ENCODE results near the gene OPA3. TPM values are rescaled to one million over a fixed set of nuclear protein-coding genes. Genes with fewer than 3 reads are reported as not detected.

Gene OPA3
- total RNA-seq, 1 experiment from 2014 or later, result 15.2 TPM

- Histone ChIP-seq H3K4me1 (replicated peaks; ENCODE audit: insufficient read depth) (peaks cover 12% of the 10 kb centered on the region), H4K20me1 (ENCODE audit: insufficient read depth) (no peaks in the 10 kb centered on the region), H3K79me2 (ENCODE audit: low read depth) (peaks cover 12% of the 10 kb centered on the region), H3K4me2 (no peak overlapping the region), H3K27ac (no peak overlapping the region), H3K4me3 (no peak overlapping the region), H3K9me3 (ENCODE audit: insufficient read depth, low read depth) (no peaks in the 10 kb centered on the region), H3K36me3 (ENCODE audit: low read depth) (0 out of 2 replicates have a peak, but pooled peaks cover 2% of the 10 kb centered on the region), H3F3A (ENCODE audit: insufficient read depth, low read depth) (peaks cover 15% of the 10 kb centered on the region; the same call in 1 of the 2 replicates), H3K9me2 (ENCODE audit: insufficient read depth) (no peaks in the 10 kb centered on the region), H2AFZ (no peak overlapping the region), H3K27me3 (ENCODE audit: insufficient read depth, low read depth) (no peaks in the 10 kb centered on the region)
- TF ChIP-seq EZH2 (IDR thresholded peaks at IDR 0.05; ENCODE audit: low read depth), result no peak
- TF ChIP-seq CTCF (conservative IDR thresholded peaks at IDR 0.05), result no peak
- intact Hi-C loops (cut with micrococcal nuclease; ENCODE audit: unreplicated experiment), result no loop called here
- CTCF ChIA-PET, result no interaction called here
- POLR2A ChIA-PET (ENCODE audit: unreplicated experiment), result no interaction called here
- DNase-seq, result peak in 1 of 2 experiments; percentile 26
- no TSS peak for BruUV-seq (replicated peaks)
Observed at GRCh38 chr19:45587873-45588272, 3.3 kb upstream of the OPA3 start.

- DNase-seq, result no peak
- peaks cover 32% of the 10 kb centered on the region for H3K79me2 ChIP-seq (ENCODE audit: low read depth)
- H3K9me2 ChIP-seq (ENCODE audit: insufficient read depth), result no peaks in the 10 kb centered on the region
- H3K4me2 ChIP-seq, result peak overlapping the region; percentile 76
- H4K20me1 ChIP-seq (ENCODE audit: insufficient read depth), result no peaks in the 10 kb centered on the region
- H3K4me3 ChIP-seq, result peak overlapping the region; percentile 87
- peak overlapping the region; percentile 75 for H2AFZ ChIP-seq
- H3K9me3 ChIP-seq (ENCODE audit: insufficient read depth, low read depth), result no peaks in the 10 kb centered on the region
- TF ChIP-seq CTCF (conservative IDR thresholded peaks at IDR 0.05) (no peak), EZH2 (IDR thresholded peaks at IDR 0.05; ENCODE audit: low read depth) (no peak)
- ChIA-PET CTCF (interaction anchor here (0.6 kb wide), 1 partner anchor 269 kb away, joined by 3 read pairs; no protein-coding TSS in a partner anchor), POLR2A (ENCODE audit: unreplicated experiment) (no interaction called here)
- BruUV-seq (replicated peaks), result no TSS peak
- intact Hi-C loops (cut with micrococcal nuclease; ENCODE audit: unreplicated experiment), result loop anchor here (2.0 kb wide), 2 partner anchors 58 to 108 kb away; partner anchors contain the start of gene QPCTL
- peak overlapping the region; percentile 72 for H3K27ac ChIP-seq
- H3F3A ChIP-seq (ENCODE audit: insufficient read depth, low read depth), result peaks cover 15% of the 10 kb centered on the region; the same call in 1 of the 2 replicates
- H3K27me3 ChIP-seq (ENCODE audit: insufficient read depth, low read depth), result no peaks in the 10 kb centered on the region
- H3K36me3 ChIP-seq (ENCODE audit: low read depth), result 0 out of 2 replicates have a peak, but pooled peaks cover 5% of the 10 kb centered on the region
- peaks cover 16% of the 10 kb centered on the region for H3K4me1 ChIP-seq (replicated peaks; ENCODE audit: insufficient read depth)
Observed at GRCh38 chr19:45585158-45585577, 566 bp upstream of the OPA3 start.

DNA sequence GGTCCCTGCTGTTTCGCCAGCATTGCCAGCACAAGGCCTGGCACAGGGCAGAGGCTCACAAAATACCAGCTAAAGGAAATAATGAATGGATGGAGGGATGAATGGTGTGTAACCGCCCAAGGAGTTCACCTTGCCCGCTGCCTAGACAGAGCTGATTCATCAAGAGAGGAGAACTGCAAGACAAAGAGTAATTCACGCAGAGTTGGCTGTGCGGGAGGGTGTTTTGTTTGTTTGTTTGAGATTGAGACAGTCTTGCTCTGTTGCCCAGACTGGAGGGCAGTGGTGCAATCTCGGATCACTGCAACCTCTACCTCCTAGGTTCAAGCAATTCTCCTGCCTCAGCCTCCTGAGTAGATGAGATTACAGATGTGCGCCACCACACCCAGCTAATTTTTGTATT is 3.0 kb downstream of the OPA3 start:
- H3F3A ChIP-seq (ENCODE audit: insufficient read depth, low read depth), result peaks cover 42% of the 10 kb centered on the region
- intact Hi-C loops (cut with micrococcal nuclease; ENCODE audit: unreplicated experiment), result loop anchor here (5.0 kb wide), 1 partner anchor 54 kb away; no protein-coding TSS in a partner anchor
- H4K20me1 ChIP-seq (ENCODE audit: insufficient read depth), result no peaks in the 10 kb centered on the region
- POLR2A ChIA-PET (ENCODE audit: unreplicated experiment), result no interaction called here
- no peaks in the 10 kb centered on the region for H3K9me2 ChIP-seq (ENCODE audit: insufficient read depth)
- 0 out of 2 replicates have a peak, but pooled peaks cover 5% of the 10 kb centered on the region for H3K36me3 ChIP-seq (ENCODE audit: low read depth)
- H3K27me3 ChIP-seq (ENCODE audit: insufficient read depth, low read depth), result no peaks in the 10 kb centered on the region
- H3K4me1 ChIP-seq (replicated peaks; ENCODE audit: insufficient read depth), result peaks cover 44% of the 10 kb centered on the region
- CTCF ChIA-PET, result no interaction called here
- BruUV-seq (replicated peaks), result no TSS peak
- H3K4me3 ChIP-seq, result no peak overlapping the region
- TF ChIP-seq EZH2 (IDR thresholded peaks at IDR 0.05; ENCODE audit: low read depth) (no peak), CTCF (conservative IDR thresholded peaks at IDR 0.05) (no peak)
- H3K4me2 ChIP-seq, result no peak overlapping the region
- no peak overlapping the region for H3K27ac ChIP-seq
- H3K79me2 ChIP-seq (ENCODE audit: low read depth), result peaks cover 48% of the 10 kb centered on the region
- DNase-seq, result no peak
- no peak overlapping the region for H2AFZ ChIP-seq
- no peaks in the 10 kb centered on the region for H3K9me3 ChIP-seq (ENCODE audit: insufficient read depth, low read depth)

Measured in PC-9 (cell line).